Measurements from ENCODE around the gene ANO2.

The ANO2 gene

GRCh38 chr12:5567016-5567725 is 377.9 kb downstream of the ANO2 start:
- no peak for DNase-seq (ENCODE audit: extremely low read depth, low read depth)
- no peak for TF ChIP-seq CTCF (IDR thresholded peaks at IDR 0.05; ENCODE audit: low read depth, low read length, missing control alignments)
- H3K4me3 ChIP-seq (replicated peaks; ENCODE audit: low read depth, low read length) = no peak overlapping the region

GRCh38 chr12:5565933-5566599 is 379.0 kb downstream of the ANO2 start:
- no peak for DNase-seq (ENCODE audit: extremely low read depth, low read depth)
- no peak overlapping the region for H3K4me3 ChIP-seq (replicated peaks; ENCODE audit: low read depth, low read length)
- TF ChIP-seq CTCF (IDR thresholded peaks at IDR 0.05; ENCODE audit: low read depth, low read length, missing control alignments) = no peak

- DNase-seq (ENCODE audit: extremely low read depth, low read depth) = no peak
- H3K4me3 ChIP-seq (replicated peaks; ENCODE audit: low read depth, low read length) = no peak overlapping the region
- no peak for TF ChIP-seq CTCF (IDR thresholded peaks at IDR 0.05; ENCODE audit: low read depth, low read length, missing control alignments)
Observed at GRCh38 chr12:5562581-5562980, 382.5 kb downstream of the ANO2 start.

GRCh38 chr12:5561846-5562245 is 383.2 kb downstream of the ANO2 start:
- H3K4me3 ChIP-seq (replicated peaks; ENCODE audit: low read depth, low read length) = no peak overlapping the region
- TF ChIP-seq CTCF (IDR thresholded peaks at IDR 0.05; ENCODE audit: low read depth, low read length, missing control alignments) = no peak
- DNase-seq (ENCODE audit: extremely low read depth, low read depth) = no peak

- no peak for TF ChIP-seq CTCF (IDR thresholded peaks at IDR 0.05; ENCODE audit: low read depth, low read length, missing control alignments)
- no peak for DNase-seq (ENCODE audit: extremely low read depth, low read depth)
Observed at GRCh38 chr12:5561057-5561456, 384.0 kb downstream of the ANO2 start.

GRCh38 chr12:5560265-5560664 is 384.8 kb downstream of the ANO2 start:
- no peak overlapping the region for H3K4me3 ChIP-seq (replicated peaks; ENCODE audit: low read depth, low read length)
- TF ChIP-seq CTCF (IDR thresholded peaks at IDR 0.05; ENCODE audit: low read depth, low read length, missing control alignments) = no peak
- no peak for DNase-seq (ENCODE audit: extremely low read depth, low read depth)

More at GRCh38 chr12:5561057-5561456, 384.0 kb downstream of the ANO2 start:
- no peak overlapping the region for H3K4me3 ChIP-seq (replicated peaks; ENCODE audit: low read depth, low read length)
